ENCODE results near the gene CA10. TPM values are rescaled to one million over a fixed set of nuclear protein-coding genes. Genes with fewer than 3 reads are reported as not detected.

CA10 gene
- total and polyA plus RNA-seq, 2 donors (not counting 1 experiment from before 2014, with no cell fraction given) = not detected

GRCh38 chr17:51817955-51818354 is 340.6 kb downstream of the CA10 start:
- Mint-ChIP-seq H3K27me3 (peaks cover 3% of the 10 kb centered on the region), H3K27ac (no peak overlapping the region), H3K9me3 (ENCODE audit: insufficient read depth) (no peaks in the 10 kb centered on the region), H3K4me3 (no peak overlapping the region), H3K4me1 (no peaks in the 10 kb centered on the region)
- Histone ChIP-seq H3K4me1 (ENCODE audit: control insufficient read depth in 2 of 2, insufficient read depth in 2 of 2, low read length in 2 of 2) (no peaks in the 10 kb centered on the region), H2AFZ (ENCODE audit: insufficient read depth, low read depth, low read length, poor library complexity, severe bottlenecking) (no peak overlapping the region), H3K4me2 (replicated peaks; ENCODE audit: low read depth, low read length, poor library complexity, severe bottlenecking) (no peak overlapping the region), H3K9ac (ENCODE audit: low read length) (no peak overlapping the region), H3K27ac (ENCODE audit: low read length in 2 of 2) (no peak overlapping the region), H3K36me3 (replicated peaks in 1 of 2; ENCODE audit: control extremely low read depth in 1 of 2, control insufficient read depth in 1 of 2, extremely low read depth in 1 of 2, insufficient read depth in 2 of 2, low read length in 1 of 2) (no peaks in the 10 kb centered on the region), H3K79me2 (ENCODE audit: control insufficient read depth, insufficient read depth, low read length) (no peaks in the 10 kb centered on the region), H3K4me3 (ENCODE audit: control extremely low read depth in 1 of 5, extremely low read depth in 1 of 5, insufficient read depth in 1 of 5, low read depth in 2 of 5, low read length in 4 of 5) (no peak overlapping the region), H4K20me1 (ENCODE audit: control insufficient read depth, insufficient read depth, low read length, poor library complexity, severe bottlenecking) (no peaks in the 10 kb centered on the region), H3K9me3 (ENCODE audit: control extremely low read depth in 1 of 3, control insufficient read depth in 2 of 3, insufficient read depth in 1 of 3, low read length in 2 of 3) (no peaks in the 10 kb centered on the region), H3K27me3 (replicated peaks in 1 of 4; ENCODE audit: control extremely low read depth in 1 of 4, control insufficient read depth in 3 of 4, insufficient read depth in 4 of 4, low read length in 3 of 4) (no peaks in the 10 kb centered on the region)
- TF ChIP-seq CTCF (IDR thresholded peaks at IDR 0.05) (no peak), EZH2 (IDR thresholded peaks at IDR 0.05; ENCODE audit: borderline replicate concordance, insufficient read depth, low read depth, low read length, poor library complexity, severe bottlenecking) (no peak)
- ChIA-PET CTCF (no interaction called here), POLR2A (no interaction called here)
- intact Hi-C loops (cut with micrococcal nuclease) = no loop called here
- no CpG with 5 or more reads among the region's 1 CpG for WGBS (ENCODE audit: insufficient coverage)
- DNase-seq = no peak
- no peak for ATAC-seq (ENCODE audit: low read depth)

GRCh38 chr17:51817117-51817516 is 341.4 kb downstream of the CA10 start:
- H3K9me3 Mint-ChIP-seq (ENCODE audit: insufficient read depth) = no peaks in the 10 kb centered on the region
- TF ChIP-seq CTCF (IDR thresholded peaks at IDR 0.05) (no peak), EZH2 (IDR thresholded peaks at IDR 0.05; ENCODE audit: borderline replicate concordance, insufficient read depth, low read depth, low read length, poor library complexity, severe bottlenecking) (no peak)
- H2AFZ ChIP-seq (ENCODE audit: insufficient read depth, low read depth, low read length, poor library complexity, severe bottlenecking) = no peak overlapping the region
- H3K4me2 ChIP-seq (replicated peaks; ENCODE audit: low read depth, low read length, poor library complexity, severe bottlenecking) = no peak overlapping the region
- H4K20me1 ChIP-seq (ENCODE audit: control insufficient read depth, insufficient read depth, low read length, poor library complexity, severe bottlenecking) = no peaks in the 10 kb centered on the region
- POLR2A ChIA-PET = no interaction called here
- H3K79me2 ChIP-seq (ENCODE audit: control insufficient read depth, insufficient read depth, low read length) = no peaks in the 10 kb centered on the region
- no peak for DNase-seq
- no peak overlapping the region for H3K27ac Mint-ChIP-seq
- no peak overlapping the region for H3K27ac ChIP-seq (ENCODE audit: low read length in 2 of 2)
- CTCF ChIA-PET = no interaction called here
- no peaks in the 10 kb centered on the region for H3K4me1 ChIP-seq (ENCODE audit: control insufficient read depth in 2 of 2, insufficient read depth in 2 of 2, low read length in 2 of 2)
- peaks cover 3% of the 10 kb centered on the region for H3K27me3 Mint-ChIP-seq
- H3K4me1 Mint-ChIP-seq = no peaks in the 10 kb centered on the region
- no peaks in the 10 kb centered on the region for H3K9me3 ChIP-seq (ENCODE audit: control extremely low read depth in 1 of 3, control insufficient read depth in 2 of 3, insufficient read depth in 1 of 3, low read length in 2 of 3)
- H3K4me3 Mint-ChIP-seq = no peak overlapping the region
- no peak overlapping the region for H3K9ac ChIP-seq (ENCODE audit: low read length)
- H3K4me3 ChIP-seq (ENCODE audit: control extremely low read depth in 1 of 5, extremely low read depth in 1 of 5, insufficient read depth in 1 of 5, low read depth in 2 of 5, low read length in 4 of 5) = no peak overlapping the region
- H3K36me3 ChIP-seq (replicated peaks in 1 of 2; ENCODE audit: control extremely low read depth in 1 of 2, control insufficient read depth in 1 of 2, extremely low read depth in 1 of 2, insufficient read depth in 2 of 2, low read length in 1 of 2) = no peaks in the 10 kb centered on the region
- no peak for ATAC-seq (ENCODE audit: low read depth)
- H3K27me3 ChIP-seq (replicated peaks in 1 of 4; ENCODE audit: control extremely low read depth in 1 of 4, control insufficient read depth in 3 of 4, insufficient read depth in 4 of 4, low read length in 3 of 4) = no peaks in the 10 kb centered on the region
- intact Hi-C loops (cut with micrococcal nuclease) = no loop called here
